HepG2 (cell line): ENCODE data around the gene WDR82. TPM values are rescaled to one million over a fixed set of nuclear protein-coding genes. Genes with fewer than 3 reads are reported as not detected.

ENCODE experiments used
- ATAC-seq: fragments of 200-7000 bp; cut with Tn5 transposase; 3 replicates; pipeline ENCODE4 v1.9.1; 2020; ENCODE audit warnings: mild to moderate bottlenecking, moderate library complexity
- BruUV-seq: library from RNA; stranded (reverse); fragments of 400-500 nt; replicated peaks from 2 replicates; lab custom pipeline; 2021; lab: Mats Ljungman, UMichigan
- CTCF ChIA-PET: fragments of 300-600 bp; formaldehyde crosslinking; extraction: SDS; loops from one replicate; lab custom pipeline; 2021; ENCODE audit warnings: low total read pairs, inconsistent platforms, low intra/inter-chr PET ratio; lab: Yijun Ruan, JAX
- POLR2A ChIA-PET: fragments of 350-600 bp; sonication (Branson Sonifier 250); formaldehyde crosslinking; loops from one replicate; lab custom pipeline; 2020; ENCODE audit warnings: antibody characterized with exemption, inconsistent platforms; lab: Yijun Ruan, JAX
- DNase-seq: peaks from one replicate; pipeline ENCODE4 v3.0.0-alpha.2; 2015; ENCODE audit warnings: low spot score
- FAIRE-seq: peaks from 3 replicates; lab custom pipeline; 2011; peaks lifted over from hg19 to GRCh38; lab: Jason Lieb, UNC
- H2AFZ ChIP-seq: one replicate; pipeline ENCODE4 v1.6.1; 2011; ENCODE audit warnings: low read length, inconsistent platforms
- H3K27ac ChIP-seq: fragments of 300-600 bp; 3 replicates; pipeline ENCODE4 v1.8.0; 2011; ENCODE audit warnings: mixed run types, mild to moderate bottlenecking, mixed read lengths, low read length, inconsistent platforms; ENCODE audit not compliant: insufficient read depth; ENCODE audit errors: extremely low read length
- H3K27me3 ChIP-seq, 2 experiments: fragments of 200-600 bp in 1 of 2; 2 replicates in 1 of 2; 3 replicates in 1 of 2; pipeline versions ENCODE4 v1.6.0 to v1.8.0; 2011; ENCODE audit warnings: low read length in 2 of 2, mild to moderate bottlenecking in 2 of 2, moderate library complexity in 2 of 2, inconsistent platforms in 1 of 2; ENCODE audit not compliant: insufficient read depth in 2 of 2, control insufficient read depth in 1 of 2
- H3K36me3 ChIP-seq, 2 experiments: fragments of 200-600 bp in 1 of 2; replicated peaks in 1 of 2; 2 replicates in 1 of 2; 3 replicates in 1 of 2; pipeline versions ENCODE4 v1.5.1 to v1.8.0; 2011; ENCODE audit warnings: low read length in 2 of 2, inconsistent platforms in 1 of 2; ENCODE audit not compliant: insufficient read depth in 2 of 2, control insufficient read depth in 1 of 2
- H3K4me1 ChIP-seq: 2 replicates; pipeline ENCODE4 v1.5.1; 2012; ENCODE audit warnings: low read length, inconsistent platforms; ENCODE audit not compliant: insufficient read depth
- H3K4me2 ChIP-seq: 2 replicates; pipeline ENCODE4 v1.6.0; 2011; ENCODE audit warnings: low read depth, low read length, inconsistent platforms
- H3K4me3 ChIP-seq, 3 experiments: fragments of 200-600 bp in 1 of 3; sonication (generic), shearing (Covaris generic) in 1 of 3; replicated peaks in 1 of 3; 2 replicates each; pipeline ENCODE4 v1.5.1; 2011 to 2016; ENCODE audit warnings: low read length in 3 of 3, inconsistent platforms in 2 of 3, low read depth in 2 of 3, mild to moderate bottlenecking in 2 of 3, control low read depth in 1 of 3, mixed read lengths in 1 of 3; ENCODE audit not compliant: insufficient read depth in 1 of 3
- H3K79me2 ChIP-seq: one replicate; pipeline ENCODE4 v1.6.1; 2011; ENCODE audit warnings: low read length, inconsistent platforms; ENCODE audit not compliant: insufficient read depth
- H3K9ac ChIP-seq: 2 replicates; pipeline ENCODE4 v1.6.0; 2011; ENCODE audit warnings: mild to moderate bottlenecking, low read depth, low read length, inconsistent platforms; ENCODE audit not compliant: insufficient read depth
- H3K9me3 ChIP-seq: 2 replicates; pipeline ENCODE4 v1.5.1; 2012; ENCODE audit warnings: mild to moderate bottlenecking, low read length
- H4K20me1 ChIP-seq: 2 replicates; pipeline ENCODE4 v1.6.0; 2011; ENCODE audit warnings: inconsistent platforms, mild to moderate bottlenecking, low read length, moderate library complexity; ENCODE audit not compliant: insufficient read depth
- GATA4 ChIP-seq: sonication (generic); IDR thresholded peaks from 2 replicates; pipeline ENCODE4 v1.6.1; 2016; ENCODE audit warnings: antibody characterized with exemption, low read depth, borderline replicate concordance
- GLI4 ChIP-seq: sonication (generic); formaldehyde crosslinking; IDR thresholded peaks from 2 replicates; pipeline ENCODE4 v1.5.1; 2020; ENCODE audit warnings: missing genetic modification reagents, mild to moderate bottlenecking, moderate library complexity, borderline replicate concordance
- NBN ChIP-seq: fragments of 450-650 bp; conservative IDR thresholded peaks from 2 replicates; pipeline ENCODE4 v1.6.1; 2017
- STAG1 ChIP-seq: sonication (generic); formaldehyde crosslinking; IDR thresholded peaks from 2 replicates; pipeline ENCODE4 v1.4.0; 2020; ENCODE audit warnings: missing genetic modification reagents
- ZBTB38 ChIP-seq: sonication (generic); formaldehyde crosslinking; IDR thresholded peaks from 2 replicates; pipeline ENCODE4 v1.5.1; 2020; ENCODE audit warnings: mild to moderate bottlenecking, missing genetic modification reagents
- WGBS: methylation state at CpG from one replicate; pipeline ENCODE4 v1.1.6; 2017; ENCODE audit warnings: low lambda C conversion rate; 5-methylcytosine and 5-hydroxymethylcytosine counted together
- in situ Hi-C: cut with HindIII; loops from 2 replicates; pipeline ENCODE4 v1.10.0; 2017; ENCODE audit warnings: low pct_unique_long_range_greater_than_20kb; ENCODE audit not compliant: extremely low pct_ligation_motif_present
- intact Hi-C: fragments of 100-400 bp; cut with micrococcal nuclease; formaldehyde crosslinking; loops from one replicate; pipeline ENCODE4 v1.10.0; 2022; ENCODE audit not compliant: unreplicated experiment
- polyA plus RNA-seq, 8 experiments: library from polyadenylated mRNA; depleted of rRNA in 3 of 8; stranded (reverse) in 7 of 8; unstranded in 1 of 8; fragments of >200 nt; fragmentation: Illumina TruSeq in 4 of 8; extraction: Trizol in 4 of 8; gene quantifications; 2 replicates each; pipeline versions ENCODE4 v1.2.1 to v1.2.3, GENCODE V29; 2011 to 2016; ENCODE audit warnings: low read depth in 4 of 8, missing spikeins in 1 of 8, mixed read lengths in 1 of 8; ENCODE audit not compliant: insufficient read depth in 1 of 8
- total RNA-seq, 5 experiments: library from RNA; depleted of rRNA; stranded (reverse); fragments of >200 nt; fragmentation: Illumina TruSeq; extraction: Trizol; gene quantifications; 2 replicates each; pipeline ENCODE4 v1.2.3, GENCODE V29; 2016; ENCODE audit warnings: low read depth in 1 of 5
- TF ChIP-seq, protein P1 (sequence below): sonication (generic); formaldehyde crosslinking; IDR thresholded peaks from 2 replicates; pipeline ENCODE4 v1.5.1; 2020; ENCODE audit warnings: mild to moderate bottlenecking, missing genetic modification reagents, moderate library complexity
- TF ChIP-seq, protein P2 (sequence below): sonication (generic); formaldehyde crosslinking; IDR thresholded peaks from 2 replicates; pipeline ENCODE4 v1.5.0; 2020; ENCODE audit warnings: mild to moderate bottlenecking, missing genetic modification reagents, moderate library complexity

Gene WDR82
- total and polyA plus RNA-seq, 2 of the 13 experiments (the other 11 are each of a cell fraction or from before 2014, with no cell fraction given) = 39.1 to 59.5 TPM

DNA sequence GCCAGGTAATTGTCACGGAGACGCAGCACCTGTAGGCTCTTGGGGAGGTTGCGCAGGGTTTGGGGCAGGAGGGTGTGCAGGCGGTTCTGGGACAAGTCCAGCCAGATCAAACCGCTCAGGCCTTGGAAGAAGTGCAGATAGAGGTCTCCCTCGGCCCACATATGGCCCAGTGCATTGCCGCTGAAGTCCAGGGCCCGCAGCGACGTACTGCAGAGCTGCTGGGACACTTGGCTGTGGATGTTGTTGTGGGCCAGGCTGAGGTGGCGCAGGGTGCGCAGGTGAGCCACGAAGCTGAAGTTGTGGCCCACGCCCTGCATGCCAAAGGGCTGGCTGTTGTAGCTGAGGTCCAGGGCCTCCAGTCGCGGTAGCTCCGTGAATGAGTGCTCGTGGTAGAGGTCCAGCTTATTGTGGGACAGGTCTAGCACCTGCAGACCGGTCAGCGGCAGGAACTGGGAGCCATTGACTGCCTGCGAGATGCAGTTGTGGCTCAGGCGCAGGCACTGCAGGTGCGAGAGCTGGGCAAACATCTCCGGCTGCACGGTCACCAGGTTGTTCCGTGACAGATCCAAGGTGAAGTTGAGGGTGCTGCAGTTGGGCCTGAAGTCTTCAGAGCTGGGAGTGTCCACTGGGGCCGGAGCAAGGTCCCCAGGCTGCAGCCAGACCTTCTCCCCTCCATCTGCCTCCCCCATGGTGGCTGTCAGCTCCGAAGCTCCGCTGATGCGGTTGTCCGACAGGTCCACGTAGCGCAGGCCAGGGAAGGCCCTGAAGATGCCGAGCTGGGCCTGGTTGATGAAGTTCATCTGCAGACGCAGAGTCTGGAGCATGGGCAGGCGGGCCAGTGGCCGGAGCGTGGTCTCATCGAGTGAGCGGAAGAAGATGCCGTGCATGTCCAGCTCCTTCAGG, 55.9 kb downstream of the WDR82 start:
- in situ Hi-C loops (no loop called here), intact Hi-C loops (loop anchor here (5.0 kb wide), 1 partner anchor 115 kb away; no protein-coding TSS in a partner anchor)
- Histone ChIP-seq H3K4me3 (no peak overlapping the region), H3K4me1 (peaks cover 38% of the 10 kb centered on the region), H3K4me2 (no peak overlapping the region), H3K36me3 (0 out of 5 replicates have a peak, but pooled peaks cover 0 to 1% of the 10 kb centered on the region in 2 experiments), H3K27ac (no peak overlapping the region), H4K20me1 (no peaks in the 10 kb centered on the region), H3K27me3 (peaks cover 1 to 12% of the 10 kb centered on the region in 2 experiments; a peak in 4 of 5 replicates), H3K79me2 (no peaks in the 10 kb centered on the region), H2AFZ (no peak overlapping the region), H3K9me3 (no peaks in the 10 kb centered on the region)
- BruUV-seq = no TSS peak
- ChIA-PET POLR2A (interaction anchor here (2.7 kb wide), 1 partner anchor 15 kb away, joined by 12 read pairs; no protein-coding TSS in a partner anchor), CTCF (interaction anchor here (2.6 kb wide), 1 partner anchor 117 kb away, joined by 15 read pairs; no protein-coding TSS in a partner anchor)
- DNase-seq (no peak), FAIRE-seq (no peak), ATAC-seq (no peak)
- WGBS = 64% methylated on average over 26 of the region's 41 CpGs
- TF ChIP-seq, protein P1, sequence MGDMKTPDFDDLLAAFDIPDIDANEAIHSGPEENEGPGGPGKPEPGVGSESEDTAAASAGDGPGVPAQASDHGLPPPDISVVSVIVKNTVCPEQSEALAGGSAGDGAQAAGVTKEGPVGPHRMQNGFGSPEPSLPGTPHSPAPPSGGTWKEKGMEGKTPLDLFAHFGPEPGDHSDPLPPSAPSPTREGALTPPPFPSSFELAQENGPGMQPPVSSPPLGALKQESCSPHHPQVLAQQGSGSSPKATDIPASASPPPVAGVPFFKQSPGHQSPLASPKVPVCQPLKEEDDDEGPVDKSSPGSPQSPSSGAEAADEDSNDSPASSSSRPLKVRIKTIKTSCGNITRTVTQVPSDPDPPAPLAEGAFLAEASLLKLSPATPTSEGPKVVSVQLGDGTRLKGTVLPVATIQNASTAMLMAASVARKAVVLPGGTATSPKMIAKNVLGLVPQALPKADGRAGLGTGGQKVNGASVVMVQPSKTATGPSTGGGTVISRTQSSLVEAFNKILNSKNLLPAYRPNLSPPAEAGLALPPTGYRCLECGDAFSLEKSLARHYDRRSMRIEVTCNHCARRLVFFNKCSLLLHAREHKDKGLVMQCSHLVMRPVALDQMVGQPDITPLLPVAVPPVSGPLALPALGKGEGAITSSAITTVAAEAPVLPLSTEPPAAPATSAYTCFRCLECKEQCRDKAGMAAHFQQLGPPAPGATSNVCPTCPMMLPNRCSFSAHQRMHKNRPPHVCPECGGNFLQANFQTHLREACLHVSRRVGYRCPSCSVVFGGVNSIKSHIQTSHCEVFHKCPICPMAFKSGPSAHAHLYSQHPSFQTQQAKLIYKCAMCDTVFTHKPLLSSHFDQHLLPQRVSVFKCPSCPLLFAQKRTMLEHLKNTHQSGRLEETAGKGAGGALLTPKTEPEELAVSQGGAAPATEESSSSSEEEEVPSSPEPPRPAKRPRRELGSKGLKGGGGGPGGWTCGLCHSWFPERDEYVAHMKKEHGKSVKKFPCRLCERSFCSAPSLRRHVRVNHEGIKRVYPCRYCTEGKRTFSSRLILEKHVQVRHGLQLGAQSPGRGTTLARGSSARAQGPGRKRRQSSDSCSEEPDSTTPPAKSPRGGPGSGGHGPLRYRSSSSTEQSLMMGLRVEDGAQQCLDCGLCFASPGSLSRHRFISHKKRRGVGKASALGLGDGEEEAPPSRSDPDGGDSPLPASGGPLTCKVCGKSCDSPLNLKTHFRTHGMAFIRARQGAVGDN (CRISPR knock-in tag) = peak; percentile 20; the same call in 1 of the 2 replicates
- TF ChIP-seq, protein P2, sequence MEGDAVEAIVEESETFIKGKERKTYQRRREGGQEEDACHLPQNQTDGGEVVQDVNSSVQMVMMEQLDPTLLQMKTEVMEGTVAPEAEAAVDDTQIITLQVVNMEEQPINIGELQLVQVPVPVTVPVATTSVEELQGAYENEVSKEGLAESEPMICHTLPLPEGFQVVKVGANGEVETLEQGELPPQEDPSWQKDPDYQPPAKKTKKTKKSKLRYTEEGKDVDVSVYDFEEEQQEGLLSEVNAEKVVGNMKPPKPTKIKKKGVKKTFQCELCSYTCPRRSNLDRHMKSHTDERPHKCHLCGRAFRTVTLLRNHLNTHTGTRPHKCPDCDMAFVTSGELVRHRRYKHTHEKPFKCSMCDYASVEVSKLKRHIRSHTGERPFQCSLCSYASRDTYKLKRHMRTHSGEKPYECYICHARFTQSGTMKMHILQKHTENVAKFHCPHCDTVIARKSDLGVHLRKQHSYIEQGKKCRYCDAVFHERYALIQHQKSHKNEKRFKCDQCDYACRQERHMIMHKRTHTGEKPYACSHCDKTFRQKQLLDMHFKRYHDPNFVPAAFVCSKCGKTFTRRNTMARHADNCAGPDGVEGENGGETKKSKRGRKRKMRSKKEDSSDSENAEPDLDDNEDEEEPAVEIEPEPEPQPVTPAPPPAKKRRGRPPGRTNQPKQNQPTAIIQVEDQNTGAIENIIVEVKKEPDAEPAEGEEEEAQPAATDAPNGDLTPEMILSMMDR (CRISPR knock-in tag) = peak; percentile 37
- no peak for TF ChIP-seq GATA4
- TF ChIP-seq GLI4 (CRISPR knock-in tag) = no peak
- peak; percentile 26; the same call in 1 of the 2 replicates for TF ChIP-seq STAG1 (CRISPR knock-in tag)
- no peak for TF ChIP-seq NBN
- TF ChIP-seq ZBTB38 = peak; percentile 48; the same call in 1 of the 2 replicates
- TF ChIP-seq, all 625 proteins: peak for 4
- no peak overlapping the region for H3K9ac ChIP-seq
